C4-2B (cell line): ENCODE measurements around the gene SMIM17.

Source experiments
- ZFX ChIP-seq: fragments of 450-650 bp; IDR thresholded peaks from 2 replicates; pipeline ENCODE4 v1.6.1; 2017
- TF ChIP-seq, protein P1 (sequence below): fragments of 450-650 bp; conservative IDR thresholded peaks from 2 replicates; pipeline ENCODE4 v1.5.1; 2017; ENCODE audit warnings: mild to moderate bottlenecking

DNA sequence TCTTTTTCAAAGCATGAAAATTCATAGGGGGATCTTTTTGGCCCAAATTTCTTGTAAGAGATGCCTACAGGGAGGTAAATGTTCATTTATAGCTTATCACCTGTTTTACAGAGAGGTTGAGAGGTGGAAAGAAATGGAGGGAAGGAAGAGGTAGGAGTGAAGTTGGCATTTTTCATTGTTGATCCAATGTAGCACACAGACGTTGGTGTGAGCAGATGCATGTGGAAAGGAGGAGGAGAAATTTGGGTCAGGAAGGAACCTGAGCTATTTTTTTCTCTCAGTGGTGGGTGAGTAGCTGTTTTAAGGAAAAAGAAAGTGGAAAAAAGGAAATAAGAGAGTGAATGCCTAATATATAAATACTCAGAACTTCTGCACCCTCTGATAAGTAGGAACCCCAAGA lies 9.9 kb upstream of the SMIM17 start:
- TF ChIP-seq, protein P1, sequence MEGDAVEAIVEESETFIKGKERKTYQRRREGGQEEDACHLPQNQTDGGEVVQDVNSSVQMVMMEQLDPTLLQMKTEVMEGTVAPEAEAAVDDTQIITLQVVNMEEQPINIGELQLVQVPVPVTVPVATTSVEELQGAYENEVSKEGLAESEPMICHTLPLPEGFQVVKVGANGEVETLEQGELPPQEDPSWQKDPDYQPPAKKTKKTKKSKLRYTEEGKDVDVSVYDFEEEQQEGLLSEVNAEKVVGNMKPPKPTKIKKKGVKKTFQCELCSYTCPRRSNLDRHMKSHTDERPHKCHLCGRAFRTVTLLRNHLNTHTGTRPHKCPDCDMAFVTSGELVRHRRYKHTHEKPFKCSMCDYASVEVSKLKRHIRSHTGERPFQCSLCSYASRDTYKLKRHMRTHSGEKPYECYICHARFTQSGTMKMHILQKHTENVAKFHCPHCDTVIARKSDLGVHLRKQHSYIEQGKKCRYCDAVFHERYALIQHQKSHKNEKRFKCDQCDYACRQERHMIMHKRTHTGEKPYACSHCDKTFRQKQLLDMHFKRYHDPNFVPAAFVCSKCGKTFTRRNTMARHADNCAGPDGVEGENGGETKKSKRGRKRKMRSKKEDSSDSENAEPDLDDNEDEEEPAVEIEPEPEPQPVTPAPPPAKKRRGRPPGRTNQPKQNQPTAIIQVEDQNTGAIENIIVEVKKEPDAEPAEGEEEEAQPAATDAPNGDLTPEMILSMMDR, result no peak
- no peak for TF ChIP-seq ZFX
